Stomach (tissue), 9 donors: ENCODE data around the gene MLXIP. TPM values are rescaled to one million over a fixed set of nuclear protein-coding genes. Genes with fewer than 3 reads are reported as not detected.
"Not testable (repeated sequence)": the region's sequence is repeated elsewhere in the genome, so short reads cannot be mapped to it uniquely, and the experiment has no call there.

ENCODE experiments used
- DNase-seq, 2 donors: peaks; one replicate each; pipeline versions ENCODE4 v3.0.0 to v3.0.0-alpha.2; 2013 to 2019
- H3K27ac ChIP-seq, 5 donors: fragments of 200-600 bp in 4 of 5; sonication (generic) in 4 of 5; one replicate each; pipeline ENCODE4 v1.5.1; 2013 to 2019; ENCODE audit warnings: mild to moderate bottlenecking in 1 of 5, moderate library complexity in 1 of 5
- H3K27me3 ChIP-seq, 3 donors: fragments of 200-600 bp; sonication (generic); one replicate each; pipeline ENCODE4 v1.5.1; 2017 to 2019; ENCODE audit warnings: mixed run types in 1 of 3
- H3K36me3 ChIP-seq, 4 donors: fragments of 200-600 bp; sonication (generic); 1 replicate in 3 of 4; 2 replicates in 1 of 4; pipeline ENCODE4 v1.5.1; 2016 to 2019
- H3K4me1 ChIP-seq, 4 donors: fragments of 200-600 bp; sonication (generic); one replicate each; pipeline ENCODE4 v1.5.1; 2016 to 2019
- H3K4me3 ChIP-seq, 4 donors: fragments of 200-600 bp; sonication (generic) in 3 of 4; one replicate each; pipeline ENCODE4 v1.5.1; 2016 to 2019; ENCODE audit warnings: mild to moderate bottlenecking in 1 of 4
- H3K9me3 ChIP-seq, 4 donors: fragments of 200-600 bp; sonication (generic); one replicate each; pipeline ENCODE4 v1.5.1; 2016 to 2019
- CTCF ChIP-seq, 7 experiments: fragments of 450-650 bp in 4 of 7; fragments of 200-600 bp in 3 of 7; sonication (generic) in 3 of 7; IDR thresholded peaks; one replicate each; pipeline ENCODE4 v1.5.1; 2016 to 2019; ENCODE audit warnings: antibody characterized with exemption in 7 of 7, control low read depth in 2 of 7, mild to moderate bottlenecking in 1 of 7
- EP300 ChIP-seq: sonication (generic); formaldehyde crosslinking; IDR thresholded peaks from one replicate; pipeline ENCODE4 v1.6.1; 2017; ENCODE audit warnings: antibody characterized with exemption
- POLR2A ChIP-seq, 4 donors: fragments of 450-650 bp; IDR thresholded peaks; one replicate each; pipeline ENCODE4 v1.6.1; 2016; ENCODE audit warnings: antibody characterized with exemption in 4 of 4, control low read depth in 2 of 4, mild to moderate bottlenecking in 1 of 4, moderate library complexity in 1 of 4
- POLR2AphosphoS5 ChIP-seq, 3 donors: sonication (generic); formaldehyde crosslinking; IDR thresholded peaks; one replicate each; pipeline ENCODE4 v1.6.1; 2016; ENCODE audit warnings: antibody characterized with exemption in 3 of 3
- WGBS, 5 donors: extraction: QIAGEN DNeasy Blood & Tissue Kit in 3 of 5; methylation state at CpG; one replicate each; pipeline versions ENCODE4 v1.1.5 to v1.1.7; 2013 to 2018; 5-methylcytosine and 5-hydroxymethylcytosine counted together
- intact Hi-C: fragments of 100-400 bp; cut with DNase I; formaldehyde crosslinking; loops from one replicate; pipeline ENCODE4 v1.15.1; 2023; ENCODE audit warnings: low total_unique reads
- polyA plus RNA-seq, 3 donors: library from polyadenylated mRNA; stranded (reverse); fragments of 200-250 nt; gene quantifications; one replicate each; pipeline ENCODE4 v1.2.3, GENCODE V29; 2013
- total RNA-seq, 5 donors: library from RNA; depleted of rRNA; stranded (reverse); fragments of >200 nt; gene quantifications; one replicate each; pipeline versions ENCODE4 v1.1.0 to v1.2.3, GENCODE V29; 2014 to 2016
- donor health status: healthy with polysubstance abuse.
- donor health status: Bipolar disorder and iron deficiency.
- donor health status: healthy.

The MLXIP gene
- total and polyA plus RNA-seq, 8 donors, result 12.3 to 140 (median 34.8) TPM

- H3K4me3 ChIP-seq, result no peak overlapping the region
- no peaks in the 10 kb centered on the region for H3K27me3 ChIP-seq
- peaks cover 0 to 5% (median 2%) of the 10 kb centered on the region in 4 donors for H3K4me1 ChIP-seq
- no peak overlapping the region for H3K27ac ChIP-seq
- no peak for TF ChIP-seq CTCF (IDR thresholded peaks at IDR 0.05)
- TF ChIP-seq EP300, result no peak
- no peak for TF ChIP-seq POLR2AphosphoS5 (IDR thresholded peaks at IDR 0.05)
- no peak for TF ChIP-seq POLR2A (IDR thresholded peaks at IDR 0.05)
- 85 to 97% (median 96%) methylated on average over 6 of the region's 6 CpGs for WGBS, 5 donors
- DNase-seq, result no peak
- peaks cover 6 to 51% (median 29%) of the 10 kb centered on the region in 4 donors for H3K36me3 ChIP-seq
- H3K9me3 ChIP-seq, result no peaks in the 10 kb centered on the region
- intact Hi-C loops, result no loop called here
Observed at GRCh38 chr12:122036153-122036552, 42.4 kb upstream of the MLXIP start.

GRCh38 chr12:122040579-122041386 is 37.8 kb upstream of the MLXIP start:
- Histone ChIP-seq H3K27ac (no peak overlapping the region), H3K9me3 (no peaks in the 10 kb centered on the region), H3K4me1 (peaks cover 0 to 6% (median 0%) of the 10 kb centered on the region in 4 donors), H3K27me3 (no peaks in the 10 kb centered on the region), H3K4me3 (no peak overlapping the region), H3K36me3 (peaks cover 6 to 81% (median 50%) of the 10 kb centered on the region in 4 donors)
- TF ChIP-seq POLR2AphosphoS5 (IDR thresholded peaks at IDR 0.05), result peak in 1 of 3 donors; percentile 35
- no peak for TF ChIP-seq EP300
- no peak for TF ChIP-seq CTCF (IDR thresholded peaks at IDR 0.05)
- no peak for TF ChIP-seq POLR2A (IDR thresholded peaks at IDR 0.05)
- intact Hi-C loops, result no loop called here
- peak; percentile 52 to 82 for DNase-seq
- WGBS, 5 donors, result 56 to 76% (median 66%) methylated on average over 21 of the region's 21 CpGs

GRCh38 chr12:122041458-122041857 is 37.1 kb upstream of the MLXIP start:
- intact Hi-C loops, H3K4me3 ChIP-seq, H3K27ac ChIP-seq, H3K4me1 ChIP-seq, H3K27me3 ChIP-seq, H3K9me3 ChIP-seq, DNase-seq: not testable (repeated sequence)
- peaks cover under 1 to 81% (median 50%) of the 10 kb centered on the region in 4 donors for H3K36me3 ChIP-seq
- 89 to 96% (median 95%) methylated on average over 2 to 3 of the region's 3 CpGs for WGBS, 5 donors

- TF ChIP-seq POLR2AphosphoS5 (IDR thresholded peaks at IDR 0.05) (no peak), EP300 (no peak)
- WGBS, 5 donors, result 87 to 90% (median 89%) methylated on average over 11 of the region's 11 CpGs
- Histone ChIP-seq H3K27ac (no peak overlapping the region), H3K4me3 (no peak overlapping the region), H3K36me3 (peaks cover 0 to 79% (median 53%) of the 10 kb centered on the region in 4 donors), H3K27me3 (no peaks in the 10 kb centered on the region), H3K4me1 (peaks cover 0 to 6% (median 0%) of the 10 kb centered on the region in 4 donors), H3K9me3 (no peaks in the 10 kb centered on the region)
- no peak for DNase-seq
- intact Hi-C loops, result no loop called here
Observed at GRCh38 chr12:122042910-122043309, 35.6 kb upstream of the MLXIP start.

- intact Hi-C loops, result no loop called here
- Histone ChIP-seq H3K9me3 (no peaks in the 10 kb centered on the region), H3K27ac (no peak overlapping the region), H3K4me3 (no peak overlapping the region), H3K27me3 (no peaks in the 10 kb centered on the region), H3K36me3 (peaks cover 0 to 75% (median 58%) of the 10 kb centered on the region in 4 donors), H3K4me1 (peaks cover 0 to 6% (median 0%) of the 10 kb centered on the region in 4 donors)
- TF ChIP-seq CTCF (IDR thresholded peaks at IDR 0.05) (no peak), EP300 (no peak), POLR2A (IDR thresholded peaks at IDR 0.05) (no peak), POLR2AphosphoS5 (IDR thresholded peaks at IDR 0.05) (no peak)
- 88 to 96% (median 94%) methylated on average over 9 to 15 of the region's 15 CpGs for WGBS, 5 donors
- DNase-seq, result no peak
Observed at GRCh38 chr12:122043476-122043875, 35.1 kb upstream of the MLXIP start.
